Measurements from ENCODE around the gene PKD2.

- no peak for TF ChIP-seq POLR2A (IDR thresholded peaks at IDR 0.05; ENCODE audit: low read depth, low read length)
- no peak for TF ChIP-seq TAF1 (IDR thresholded peaks at IDR 0.05; ENCODE audit: borderline replicate concordance, low read depth, low read length)
These were observed 28.8 kb upstream of the PKD2 start for GRCh38 chr4:87978681-87979080.

Data from GM12892 (cell line).